NCI-H524 treated with DMSO at 0.1 percent for 48 hours (cell line): ENCODE data around the gene PBX3.
"Not testable (repeated sequence)": the region's sequence is repeated elsewhere in the genome, so short reads cannot be mapped to it uniquely, and the experiment has no call there.

ENCODE experiments used
- DNase-seq: peaks from one replicate; lab custom pipeline; 2025; lab: John Stamatoyannopoulos, UW

The PBX3 gene

GRCh38 chr9:125823874-125824406, 76.8 kb downstream of the PBX3 start:
- DNase-seq: not testable (repeated sequence)

- no peak for DNase-seq
Measured at GRCh38 chr9:125825762-125826161, 78.6 kb downstream of the PBX3 start.

- DNase-seq: no peak
Measured at GRCh38 chr9:125826850-125827249, 79.7 kb downstream of the PBX3 start.

GRCh38 chr9:125829743-125830142, 82.6 kb downstream of the PBX3 start:
- no peak for DNase-seq

GRCh38 chr9:125831054-125831453, 83.9 kb downstream of the PBX3 start:
- no peak for DNase-seq

GRCh38 chr9:125831616-125832015, 84.4 kb downstream of the PBX3 start:
- no peak for DNase-seq

- DNase-seq: no peak
Measured at GRCh38 chr9:125835655-125836054, 88.5 kb downstream of the PBX3 start.

GRCh38 chr9:125839317-125839716, 92.1 kb downstream of the PBX3 start:
- DNase-seq: no peak

GRCh38 chr9:125841444-125841843, 94.3 kb downstream of the PBX3 start:
- DNase-seq: no peak

- no peak for DNase-seq
Measured at GRCh38 chr9:125842242-125842641, 95.1 kb downstream of the PBX3 start.

- peak; percentile 78 for DNase-seq
Measured at GRCh38 chr9:125843646-125844045, 96.5 kb downstream of the PBX3 start.

GRCh38 chr9:125844611-125845010, 97.4 kb downstream of the PBX3 start:
- DNase-seq: peak; percentile 77

GRCh38 chr9:125845271-125845808, 98.2 kb downstream of the PBX3 start:
- DNase-seq: no peak

GRCh38 chr9:125847735-125848134, 100.6 kb downstream of the PBX3 start:
- no peak for DNase-seq

- peak; percentile 37 for DNase-seq
Measured at GRCh38 chr9:125850106-125850632, 103.0 kb downstream of the PBX3 start.

GRCh38 chr9:125850763-125851162, 103.6 kb downstream of the PBX3 start:
- DNase-seq: peak; percentile 29

- DNase-seq: peak; percentile 85
Measured at GRCh38 chr9:125851979-125852378, 104.8 kb downstream of the PBX3 start.

GRCh38 chr9:125852386-125852785, 105.2 kb downstream of the PBX3 start:
- DNase-seq: no peak

- DNase-seq: no peak
Measured at GRCh38 chr9:125854553-125855275, 107.5 kb downstream of the PBX3 start.

GRCh38 chr9:125856331-125856730, 109.2 kb downstream of the PBX3 start:
- DNase-seq: no peak

GRCh38 chr9:125861405-125862058, 114.4 kb downstream of the PBX3 start:
- DNase-seq: no peak

GRCh38 chr9:125863923-125864322, 116.8 kb downstream of the PBX3 start:
- DNase-seq: no peak
